Measurements from ENCODE around the gene NFYC.

GRCh38 chr1:40668769-40669525 lies 22.6 kb upstream of the NFYC start:
- TF ChIP-seq EZH2phosphoT487 (IDR thresholded peaks at IDR 0.05) (no peak), CTCF (IDR thresholded peaks at IDR 0.05) (peak; percentile 86), EZH2 (IDR thresholded peaks at IDR 0.05) (no peak)
